Upper lobe of left lung (tissue), 6 donors: Measurements from ENCODE around the gene TMEM132C. TPM values are rescaled to one million over a fixed set of nuclear protein-coding genes. Genes with fewer than 3 reads are reported as not detected.

Experiments used
- ATAC-seq, 2 donors: fragments of 200-7000 bp; cut with Tn5 transposase; one replicate each; pipeline ENCODE4 v1.9.1; 2022; ENCODE audit warnings: mild to moderate bottlenecking in 2 of 2, moderate library complexity in 2 of 2; ENCODE audit not compliant: low FRiP score in 2 of 2
- DNase-seq, 2 donors: peaks; one replicate each; pipeline ENCODE4 v3.0.0-alpha.2; 2019 to 2020
- H3K27ac ChIP-seq, 4 donors: fragments of 200-600 bp; sonication (generic); one replicate each; pipeline ENCODE4 v1.5.1; 2016 to 2019
- H3K27me3 ChIP-seq, 4 donors: fragments of 200-600 bp; sonication (generic); one replicate each; pipeline ENCODE4 v1.5.1; 2017 to 2019
- H3K36me3 ChIP-seq, 4 donors: fragments of 200-600 bp; sonication (generic); one replicate each; pipeline ENCODE4 v1.5.1; 2016 to 2019
- H3K4me1 ChIP-seq, 4 donors: fragments of 200-600 bp; sonication (generic); one replicate each; pipeline ENCODE4 v1.5.1; 2018 to 2019
- H3K4me3 ChIP-seq, 4 donors: fragments of 200-600 bp; sonication (generic); one replicate each; pipeline ENCODE4 v1.5.1; 2017 to 2019; ENCODE audit warnings: mild to moderate bottlenecking in 2 of 4, moderate library complexity in 1 of 4
- H3K9me3 ChIP-seq, 4 donors: fragments of 200-600 bp; sonication (generic); one replicate each; pipeline ENCODE4 v1.5.1; 2018 to 2019
- CTCF ChIP-seq, 6 experiments: fragments of 450-650 bp in 4 of 6; fragments of 200-600 bp in 2 of 6; sonication (generic) in 2 of 6; IDR thresholded peaks; one replicate each; pipeline ENCODE4 v1.5.1; 2016 to 2019; ENCODE audit warnings: antibody characterized with exemption in 6 of 6
- EP300 ChIP-seq, 4 donors: sonication (generic); formaldehyde crosslinking; IDR thresholded peaks; one replicate each; pipeline ENCODE4 v1.5.1; 2017; ENCODE audit warnings: antibody characterized with exemption in 4 of 4, control low read depth in 2 of 4
- POLR2A ChIP-seq, 4 donors: fragments of 450-650 bp; IDR thresholded peaks; one replicate each; pipeline ENCODE4 v1.5.1; 2016 to 2017; ENCODE audit warnings: antibody characterized with exemption in 4 of 4, mild to moderate bottlenecking in 2 of 4
- POLR2AphosphoS5 ChIP-seq, 2 donors: sonication (generic); formaldehyde crosslinking; IDR thresholded peaks; one replicate each; pipeline ENCODE4 v1.5.1; 2017; ENCODE audit warnings: antibody characterized with exemption in 2 of 2
- WGBS, 2 donors: methylation state at CpG; one replicate each; pipeline ENCODE4 v1.1.5; 2017 to 2018; 5-methylcytosine and 5-hydroxymethylcytosine counted together
- total RNA-seq, 6 donors: library from RNA; depleted of rRNA in 4 of 6; stranded (reverse); fragments of >200 nt in 4 of 6; gene quantifications; one replicate each; pipeline versions ENCODE4 v1.1.0 to v1.2.1, GENCODE V29; 2016 to 2021
- donor health status: DM: no; HTN: no; CAD: no; lungs with moderate emphysema.
- donor health status: DM: no; HTN: yes; CAD: no; lungs with severe emphysema.

The TMEM132C gene
- total RNA-seq, 6 donors from 2014 or later: under 0.01 to 2.2 (median 1.1) TPM

- WGBS, 2 donors: 69 to 72% methylated on average over 5 of the region's 5 CpGs
- Histone ChIP-seq H3K36me3 (no peaks in the 10 kb centered on the region), H3K4me3 (no peak overlapping the region), H3K4me1 (no peaks in the 10 kb centered on the region), H3K27ac (no peak overlapping the region), H3K9me3 (peaks cover 0 to 4% (median 0%) of the 10 kb centered on the region in 4 donors), H3K27me3 (no peaks in the 10 kb centered on the region)
- ATAC-seq (no peak), DNase-seq (no peak)
- TF ChIP-seq POLR2A (IDR thresholded peaks at IDR 0.05) (no peak), EP300 (IDR thresholded peaks at IDR 0.05) (no peak), CTCF (IDR thresholded peaks at IDR 0.05) (no peak), POLR2AphosphoS5 (IDR thresholded peaks at IDR 0.05) (no peak)
These were observed 404.6 kb downstream of the TMEM132C start for GRCh38 chr12:128671528-128672042.

GRCh38 chr12:128672428-128672827 lies 405.5 kb downstream of the TMEM132C start:
- no peak for ATAC-seq
- H3K27me3 ChIP-seq: no peaks in the 10 kb centered on the region

GRCh38 chr12:128672893-128673292 lies 405.9 kb downstream of the TMEM132C start:
- Histone ChIP-seq H3K36me3 (no peaks in the 10 kb centered on the region), H3K27ac (no peak overlapping the region), H3K4me1 (no peaks in the 10 kb centered on the region), H3K27me3 (no peaks in the 10 kb centered on the region), H3K9me3 (peaks cover 0 to 4% (median 0%) of the 10 kb centered on the region in 4 donors), H3K4me3 (no peak overlapping the region)
- WGBS, 2 donors: 69 to 96% methylated on average over 3 to 4 of the region's 4 CpGs
- TF ChIP-seq CTCF (IDR thresholded peaks at IDR 0.05): no peak
- TF ChIP-seq EP300 (IDR thresholded peaks at IDR 0.05): no peak
- ATAC-seq: no peak
- no peak for DNase-seq

More at GRCh38 chr12:128672428-128672827, 405.5 kb downstream of the TMEM132C start:
- TF ChIP-seq POLR2A (IDR thresholded peaks at IDR 0.05): no peak
- no peak for TF ChIP-seq POLR2AphosphoS5 (IDR thresholded peaks at IDR 0.05)
- no peak for TF ChIP-seq CTCF (IDR thresholded peaks at IDR 0.05)
- no peak for TF ChIP-seq EP300 (IDR thresholded peaks at IDR 0.05)
- no peaks in the 10 kb centered on the region for H3K4me1 ChIP-seq
- H3K36me3 ChIP-seq: no peaks in the 10 kb centered on the region
- H3K4me3 ChIP-seq: no peak overlapping the region
- H3K9me3 ChIP-seq: peaks cover 0 to 4% (median 0%) of the 10 kb centered on the region in 4 donors
- DNase-seq: no peak
- H3K27ac ChIP-seq: no peak overlapping the region

GRCh38 chr12:128675576-128675975 lies 408.6 kb downstream of the TMEM132C start:
- Histone ChIP-seq H3K4me1 (no peaks in the 10 kb centered on the region), H3K27ac (no peak overlapping the region), H3K9me3 (peaks cover 0 to 4% (median 0%) of the 10 kb centered on the region in 4 donors), H3K4me3 (no peak overlapping the region), H3K27me3 (no peaks in the 10 kb centered on the region), H3K36me3 (no peaks in the 10 kb centered on the region)
- TF ChIP-seq POLR2A (IDR thresholded peaks at IDR 0.05) (no peak), CTCF (IDR thresholded peaks at IDR 0.05) (no peak), POLR2AphosphoS5 (IDR thresholded peaks at IDR 0.05) (no peak), EP300 (IDR thresholded peaks at IDR 0.05) (no peak)
- ATAC-seq (no peak), DNase-seq (no peak)

GRCh38 chr12:128680555-128680954 lies 413.6 kb downstream of the TMEM132C start:
- Histone ChIP-seq H3K36me3 (no peaks in the 10 kb centered on the region), H3K9me3 (no peaks in the 10 kb centered on the region), H3K27me3 (no peaks in the 10 kb centered on the region), H3K4me3 (no peak overlapping the region), H3K27ac (no peak overlapping the region), H3K4me1 (no peaks in the 10 kb centered on the region)
- DNase-seq (no peak), ATAC-seq (no peak)
- 78 to 79% methylated on average over 2 of the region's 2 CpGs for WGBS, 2 donors
- TF ChIP-seq POLR2A (IDR thresholded peaks at IDR 0.05): no peak
- TF ChIP-seq CTCF (IDR thresholded peaks at IDR 0.05): no peak
- no peak for TF ChIP-seq POLR2AphosphoS5 (IDR thresholded peaks at IDR 0.05)
- no peak for TF ChIP-seq EP300 (IDR thresholded peaks at IDR 0.05)
